Measurements from ENCODE around the gene UBE2D2.

UBE2D2 gene

DNA sequence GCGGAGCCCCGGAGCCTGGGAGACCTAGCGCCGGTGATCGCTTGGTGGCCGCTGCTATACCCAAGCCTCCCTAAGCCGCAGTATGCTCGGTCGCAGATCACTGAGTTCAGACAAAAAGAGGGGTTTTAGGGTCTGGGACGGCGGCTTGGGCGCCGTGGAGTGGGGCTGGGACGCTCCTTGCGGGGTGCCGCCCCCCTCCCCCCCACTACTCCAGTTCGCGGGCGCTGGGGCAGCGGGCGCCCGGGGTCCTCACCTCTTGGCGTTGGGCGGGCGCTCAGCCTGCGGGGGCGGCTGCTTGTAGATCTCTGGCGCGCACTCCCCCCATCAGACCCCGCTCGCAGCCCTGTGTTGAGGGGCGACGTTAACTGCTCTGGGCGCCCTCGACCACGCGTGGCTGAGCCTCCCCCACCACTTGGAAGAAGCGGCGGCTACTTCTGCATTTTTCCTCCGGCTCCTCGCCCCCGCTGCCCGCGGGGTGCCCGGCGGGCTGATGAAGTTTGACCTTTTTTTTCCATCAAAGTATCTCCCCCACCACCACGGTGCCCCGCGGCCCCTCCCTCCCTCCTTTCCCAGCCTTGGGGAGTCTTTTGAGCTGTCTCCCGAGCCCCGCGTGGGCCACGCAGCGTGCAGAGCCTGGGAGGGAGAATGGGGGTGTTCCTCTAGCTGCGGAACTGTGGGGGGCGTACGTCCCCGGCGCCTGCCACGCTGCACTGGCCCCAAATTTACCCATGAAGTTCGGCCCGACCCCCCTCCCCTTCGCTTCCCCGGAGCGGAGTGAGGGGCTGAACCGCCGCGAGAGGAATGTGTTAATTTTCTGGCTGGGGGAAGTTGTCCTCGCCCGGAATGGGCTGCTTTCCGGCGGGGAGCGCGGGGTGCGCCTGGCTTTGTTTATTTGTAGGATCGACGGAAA is 88.2 kb downstream of the UBE2D2 start:
- peak overlapping the region; percentile 43 for H3K27ac Mint-ChIP-seq
- peaks cover 25% of the 10 kb centered on the region for H3K4me1 Mint-ChIP-seq (ENCODE audit: low read depth)
- H3K27me3 Mint-ChIP-seq (ENCODE audit: low read depth) = peaks cover 81% of the 10 kb centered on the region
- peak overlapping the region; percentile 75 for H3K4me3 Mint-ChIP-seq
- H3K9me3 Mint-ChIP-seq = no peaks in the 10 kb centered on the region
- H3K36me3 Mint-ChIP-seq (ENCODE audit: low read depth) = peaks cover 4% of the 10 kb centered on the region

DNA sequence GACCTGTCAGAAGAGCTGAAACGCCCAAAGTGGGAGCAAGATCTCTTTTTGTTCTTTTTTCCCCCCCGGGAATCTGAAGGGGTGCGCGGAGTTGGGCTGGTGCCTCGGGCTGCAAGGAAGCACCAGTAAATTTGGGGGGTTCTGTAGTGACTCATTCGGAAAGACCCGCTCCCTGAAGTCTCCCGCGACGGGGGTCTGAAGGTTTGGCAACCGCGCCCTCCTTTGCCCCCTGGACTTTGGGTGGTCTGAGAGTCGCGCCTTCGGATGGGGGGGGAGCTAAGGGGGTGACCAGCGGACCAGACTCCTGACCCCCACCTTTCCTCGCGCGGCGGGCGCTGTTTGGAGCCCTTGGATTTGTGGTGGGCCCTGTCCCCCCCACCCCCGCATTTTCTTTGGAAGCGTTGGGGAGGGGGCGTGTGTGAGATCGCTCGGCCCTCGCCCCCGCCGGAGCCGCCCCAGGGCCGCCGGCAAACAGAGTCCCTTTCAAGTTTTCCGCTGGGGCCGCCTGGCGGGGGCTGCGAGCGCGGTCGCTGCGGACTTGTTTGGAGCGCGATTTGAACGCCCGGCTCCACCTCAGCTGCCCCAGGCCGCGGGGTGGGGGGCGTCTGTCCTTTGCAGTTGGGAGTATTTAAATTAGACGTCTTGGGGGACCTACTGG is 89.0 kb downstream of the UBE2D2 start:
- H3K27me3 Mint-ChIP-seq (ENCODE audit: low read depth) = peaks cover 81% of the 10 kb centered on the region

GRCh38 chr5:139650689-139651042 is 89.5 kb downstream of the UBE2D2 start:
- Mint-ChIP-seq H3K4me1 (ENCODE audit: low read depth) (peaks cover 23% of the 10 kb centered on the region), H3K27me3 (ENCODE audit: low read depth) (peaks cover 77% of the 10 kb centered on the region), H3K4me3 (peak overlapping the region; percentile 28), H3K9me3 (no peaks in the 10 kb centered on the region), H3K27ac (no peak overlapping the region), H3K36me3 (ENCODE audit: low read depth) (peaks cover 4% of the 10 kb centered on the region)

More for the DNA sequence above, 89.0 kb downstream of the UBE2D2 start:
- no peaks in the 10 kb centered on the region for H3K9me3 Mint-ChIP-seq
- H3K27ac Mint-ChIP-seq = peak overlapping the region; percentile 43
- H3K36me3 Mint-ChIP-seq (ENCODE audit: low read depth) = peaks cover 4% of the 10 kb centered on the region
- peak overlapping the region; percentile 75 for H3K4me3 Mint-ChIP-seq
- H3K4me1 Mint-ChIP-seq (ENCODE audit: low read depth) = peaks cover 23% of the 10 kb centered on the region

DNA sequence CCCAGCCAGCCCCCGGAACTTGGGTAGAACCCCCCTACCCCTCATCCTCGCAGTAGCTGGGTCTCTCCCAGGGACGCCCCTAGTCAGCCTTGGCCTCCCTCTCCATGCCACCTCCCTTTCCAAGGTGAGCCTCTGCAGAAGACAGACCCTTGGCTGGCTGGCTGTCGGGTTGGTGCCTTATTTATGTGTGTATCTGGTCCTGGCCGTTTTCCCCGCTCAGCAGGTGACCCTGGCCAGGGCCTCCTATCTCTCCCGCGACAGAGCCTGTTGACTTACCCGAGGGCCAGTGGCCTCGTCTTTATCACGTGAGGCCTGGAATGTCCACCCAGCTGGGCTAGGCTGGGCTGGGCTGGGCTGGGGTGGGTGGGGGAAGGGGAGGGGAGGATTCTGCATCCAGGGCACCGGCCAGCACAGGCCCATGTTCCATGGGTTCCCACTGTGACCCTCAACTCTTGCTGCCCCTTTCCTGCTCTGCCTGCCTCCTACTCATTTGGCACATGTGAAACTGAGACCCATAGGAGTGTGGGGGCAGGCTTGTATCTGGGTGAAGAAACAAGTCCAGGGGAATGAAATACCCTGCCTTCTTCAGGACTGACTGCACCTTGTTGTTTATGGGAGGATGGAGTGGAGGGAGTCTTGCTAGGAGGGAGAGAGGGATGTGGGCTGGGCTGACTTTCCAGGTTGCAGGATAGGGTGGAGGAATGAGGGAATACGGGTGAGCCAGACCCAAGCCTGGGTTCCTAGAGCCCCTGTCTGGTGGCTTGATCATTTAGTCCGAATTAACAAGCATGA is 90.1 kb downstream of the UBE2D2 start:
- Mint-ChIP-seq H3K4me1 (ENCODE audit: low read depth) (peaks cover 23% of the 10 kb centered on the region), H3K27ac (no peak overlapping the region), H3K27me3 (ENCODE audit: low read depth) (peaks cover 72% of the 10 kb centered on the region), H3K36me3 (ENCODE audit: low read depth) (peaks cover 4% of the 10 kb centered on the region), H3K4me3 (no peak overlapping the region), H3K9me3 (no peaks in the 10 kb centered on the region)

- Mint-ChIP-seq H3K27me3 (ENCODE audit: low read depth) (peaks cover 63% of the 10 kb centered on the region), H3K27ac (no peak overlapping the region), H3K9me3 (no peaks in the 10 kb centered on the region), H3K4me1 (ENCODE audit: low read depth) (peaks cover 21% of the 10 kb centered on the region), H3K4me3 (no peak overlapping the region), H3K36me3 (ENCODE audit: low read depth) (peaks cover 4% of the 10 kb centered on the region)
Measured at GRCh38 chr5:139651853-139652787, 91.0 kb downstream of the UBE2D2 start.

GRCh38 chr5:139652788-139653241 is 91.7 kb downstream of the UBE2D2 start:
- Mint-ChIP-seq H3K4me3 (no peak overlapping the region), H3K27me3 (ENCODE audit: low read depth) (peaks cover 56% of the 10 kb centered on the region), H3K9me3 (no peaks in the 10 kb centered on the region), H3K36me3 (ENCODE audit: low read depth) (peaks cover 4% of the 10 kb centered on the region), H3K4me1 (ENCODE audit: low read depth) (peaks cover 24% of the 10 kb centered on the region), H3K27ac (no peak overlapping the region)

- Mint-ChIP-seq H3K27me3 (ENCODE audit: low read depth) (peaks cover 54% of the 10 kb centered on the region), H3K4me1 (ENCODE audit: low read depth) (peaks cover 24% of the 10 kb centered on the region), H3K27ac (no peak overlapping the region)
Measured at GRCh38 chr5:139653616-139654015, 92.5 kb downstream of the UBE2D2 start.

DNA sequence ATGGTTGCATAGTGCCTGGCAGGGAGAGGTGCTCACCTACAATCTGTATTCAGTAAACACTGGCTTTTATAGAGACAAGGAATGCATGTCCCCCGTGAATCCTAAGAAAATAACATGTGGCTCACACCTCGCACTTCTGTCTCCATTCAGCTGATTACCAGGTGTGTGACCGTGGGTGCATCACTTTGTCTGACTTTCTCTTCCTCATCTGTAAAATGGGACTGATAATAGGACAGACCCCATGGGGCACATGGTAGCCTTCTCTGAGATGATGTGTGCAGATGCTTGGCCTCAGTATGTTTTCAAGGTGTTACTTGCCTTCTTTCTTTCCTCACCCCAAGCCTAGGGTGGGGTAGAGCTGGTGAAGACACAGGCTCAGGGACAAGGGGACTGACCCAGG is 93.3 kb downstream of the UBE2D2 start:
- no peak overlapping the region for H3K27ac Mint-ChIP-seq
- H3K36me3 Mint-ChIP-seq (ENCODE audit: low read depth) = peaks cover 4% of the 10 kb centered on the region
- H3K27me3 Mint-ChIP-seq (ENCODE audit: low read depth) = peaks cover 51% of the 10 kb centered on the region

More at GRCh38 chr5:139653616-139654015, 92.5 kb downstream of the UBE2D2 start:
- H3K36me3 Mint-ChIP-seq (ENCODE audit: low read depth) = peaks cover 4% of the 10 kb centered on the region
- H3K9me3 Mint-ChIP-seq = no peaks in the 10 kb centered on the region
- H3K4me3 Mint-ChIP-seq = no peak overlapping the region

DNA sequence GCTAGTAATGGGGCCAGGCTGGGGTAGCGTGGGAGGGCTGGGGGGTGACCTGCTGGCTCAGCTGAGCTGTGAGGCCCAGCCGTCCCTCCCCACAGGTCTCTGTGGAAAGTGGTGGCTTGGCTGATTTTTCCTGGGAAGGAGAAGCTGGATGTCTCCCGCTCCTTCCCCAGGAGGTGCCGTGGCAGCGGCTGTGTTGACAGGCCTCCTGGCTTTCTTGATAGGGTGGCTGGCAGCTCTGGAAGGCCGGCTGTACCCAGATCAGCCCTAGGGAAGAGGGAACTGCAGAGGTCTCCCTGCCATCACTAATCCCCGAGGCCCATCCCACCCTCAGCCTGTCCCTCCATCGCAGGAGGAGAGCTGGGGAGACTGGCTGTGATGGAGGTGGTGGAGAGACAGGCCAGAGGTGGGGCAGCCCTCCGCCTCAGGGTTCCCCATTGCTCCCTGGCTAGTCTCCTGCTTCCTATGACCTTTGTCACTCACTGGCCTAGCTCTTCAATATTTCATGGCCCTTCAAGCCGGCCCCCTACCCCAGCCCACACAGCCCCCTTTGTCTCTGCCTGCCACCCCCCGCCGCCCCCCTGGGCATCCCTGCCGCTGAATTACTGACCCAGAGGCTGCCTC is 93.8 kb downstream of the UBE2D2 start:
- no peak overlapping the region for H3K27ac Mint-ChIP-seq
- no peak overlapping the region for H3K4me3 Mint-ChIP-seq
- H3K27me3 Mint-ChIP-seq (ENCODE audit: low read depth) = peaks cover 46% of the 10 kb centered on the region
- H3K4me1 Mint-ChIP-seq (ENCODE audit: low read depth) = peaks cover 20% of the 10 kb centered on the region
- H3K36me3 Mint-ChIP-seq (ENCODE audit: low read depth) = no peaks in the 10 kb centered on the region
- no peaks in the 10 kb centered on the region for H3K9me3 Mint-ChIP-seq

More for the DNA sequence above, 93.3 kb downstream of the UBE2D2 start:
- Mint-ChIP-seq H3K9me3 (no peaks in the 10 kb centered on the region), H3K4me3 (no peak overlapping the region), H3K4me1 (ENCODE audit: low read depth) (peaks cover 24% of the 10 kb centered on the region)

DNA sequence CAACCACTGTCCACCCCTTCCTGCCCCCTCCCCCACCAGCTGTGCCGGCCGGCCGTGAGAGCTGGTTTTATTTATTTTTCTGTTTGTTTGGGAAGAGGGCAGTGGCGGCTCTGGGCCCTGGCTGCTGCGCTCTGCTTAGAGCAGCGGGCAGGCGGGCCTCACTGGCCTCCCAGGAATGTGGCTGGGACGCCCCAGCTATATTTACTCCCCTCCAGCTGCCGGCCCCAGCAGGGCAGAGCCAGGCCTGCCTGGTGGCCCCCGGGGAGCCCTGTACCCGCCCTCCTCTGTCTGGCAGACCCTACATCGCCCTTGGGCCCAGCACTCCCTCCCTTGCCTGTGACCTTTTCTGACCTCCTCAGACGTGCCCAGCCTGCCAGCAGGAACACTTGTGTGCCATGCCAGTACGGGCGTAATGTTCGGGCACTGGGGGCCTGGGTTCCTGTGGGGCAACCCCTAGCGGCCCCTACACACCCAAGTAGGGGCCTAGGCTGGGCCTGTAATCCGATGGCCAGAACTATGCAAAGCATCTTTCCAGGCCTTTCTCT is 94.7 kb downstream of the UBE2D2 start:
- Mint-ChIP-seq H3K4me3 (no peak overlapping the region), H3K4me1 (ENCODE audit: low read depth) (peaks cover 16% of the 10 kb centered on the region), H3K36me3 (ENCODE audit: low read depth) (no peaks in the 10 kb centered on the region), H3K9me3 (no peaks in the 10 kb centered on the region), H3K27me3 (ENCODE audit: low read depth) (peaks cover 39% of the 10 kb centered on the region), H3K27ac (no peak overlapping the region)

DNA sequence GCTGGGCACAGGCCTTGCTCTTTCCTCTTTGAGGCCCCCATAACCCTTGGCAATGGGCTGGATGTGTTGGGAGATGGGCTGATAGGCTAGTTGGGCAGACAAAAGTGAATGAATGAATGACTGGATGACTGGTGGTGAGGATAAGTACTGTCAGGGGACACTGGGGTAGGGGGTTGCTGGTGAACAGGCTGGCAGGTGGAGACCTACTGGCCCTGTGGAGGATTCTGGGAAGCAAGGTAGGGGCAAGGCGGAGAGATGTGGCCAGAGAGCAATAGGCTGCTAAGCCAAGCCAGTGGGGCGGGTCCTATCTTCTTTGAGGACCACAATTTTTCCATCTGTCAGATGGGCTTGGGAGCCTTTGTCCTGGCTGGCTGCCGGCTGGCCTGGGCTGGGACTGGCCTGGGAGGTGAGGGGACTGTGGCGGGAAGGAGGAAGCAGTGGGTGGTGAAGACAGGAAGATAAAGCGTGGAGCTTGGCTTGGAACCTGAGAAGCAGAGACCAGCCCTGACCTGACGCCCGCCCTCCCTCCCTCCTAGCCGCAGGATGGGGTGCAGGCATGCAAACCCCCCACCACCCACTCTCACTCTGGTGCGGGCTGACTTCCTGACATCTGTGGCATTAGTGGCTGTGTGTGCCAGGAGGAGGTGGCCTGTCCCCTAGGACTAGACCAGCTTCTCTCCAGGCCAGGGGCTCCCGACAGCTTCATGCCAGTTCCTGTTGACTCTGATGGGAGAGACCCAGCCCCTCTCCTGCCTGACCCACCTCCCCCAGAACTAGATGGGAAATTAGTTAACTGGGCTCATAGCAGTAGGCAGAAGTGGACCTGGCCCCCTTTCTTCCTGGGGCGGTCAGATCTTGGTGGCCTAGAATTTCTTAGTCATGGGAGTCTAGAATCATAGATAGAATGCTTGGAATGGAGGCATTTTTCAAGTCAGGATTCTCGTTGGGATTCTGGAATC is 96.5 kb downstream of the UBE2D2 start:
- Mint-ChIP-seq H3K27ac (no peak overlapping the region), H3K27me3 (ENCODE audit: low read depth) (peaks cover 21% of the 10 kb centered on the region), H3K36me3 (ENCODE audit: low read depth) (no peaks in the 10 kb centered on the region), H3K4me3 (no peak overlapping the region), H3K4me1 (ENCODE audit: low read depth) (peaks cover 7% of the 10 kb centered on the region), H3K9me3 (no peaks in the 10 kb centered on the region)

- Mint-ChIP-seq H3K9me3 (no peaks in the 10 kb centered on the region), H3K4me3 (no peak overlapping the region), H3K27ac (no peak overlapping the region), H3K36me3 (ENCODE audit: low read depth) (no peaks in the 10 kb centered on the region), H3K4me1 (ENCODE audit: low read depth) (peaks cover 3% of the 10 kb centered on the region), H3K27me3 (ENCODE audit: low read depth) (peaks cover 12% of the 10 kb centered on the region)
Measured at GRCh38 chr5:139658501-139658927, 97.4 kb downstream of the UBE2D2 start.
